Subcutaneous abdominal adipose tissue (tissue), 5 donors: ENCODE measurements around the gene CXCR6.

ENCODE experiments used
- H3K27ac ChIP-seq: one replicate; pipeline ENCODE4 v1.7.0; 2013; ENCODE audit warnings: low read depth, mild to moderate bottlenecking, inconsistent platforms, low read length, moderate library complexity
- H3K27me3 ChIP-seq, 5 donors: one replicate each; pipeline ENCODE4 v1.7.0; 2013; ENCODE audit warnings: low read length in 5 of 5, inconsistent platforms in 1 of 5; ENCODE audit not compliant: control insufficient read depth in 5 of 5, insufficient read depth in 4 of 5
- H3K36me3 ChIP-seq, 5 donors: one replicate each; pipeline ENCODE4 v1.7.0; 2013; ENCODE audit warnings: low read length in 5 of 5; ENCODE audit not compliant: control insufficient read depth in 5 of 5, insufficient read depth in 5 of 5
- H3K4me1 ChIP-seq, 5 donors: one replicate each; pipeline ENCODE4 v1.7.0; 2013; ENCODE audit warnings: low read length in 5 of 5, mild to moderate bottlenecking in 3 of 5, moderate library complexity in 1 of 5; ENCODE audit not compliant: control insufficient read depth in 5 of 5, insufficient read depth in 5 of 5
- H3K4me3 ChIP-seq, 5 donors: one replicate each; pipeline ENCODE4 v1.7.0; 2013; ENCODE audit warnings: low read length in 5 of 5, low read depth in 1 of 5
- H3K9ac ChIP-seq, 5 donors: one replicate each; pipeline ENCODE4 v1.7.0; 2013; ENCODE audit warnings: low read length in 5 of 5, mild to moderate bottlenecking in 4 of 5, moderate library complexity in 3 of 5
- H3K9me3 ChIP-seq, 5 donors: one replicate each; pipeline ENCODE4 v1.7.0; 2013; ENCODE audit warnings: low read length in 5 of 5; ENCODE audit not compliant: control insufficient read depth in 5 of 5
- donor health status: healthy.
- donor health status: healthy.
- donor health status: healthy.
- donor health status: healthy.
- donor health status: healthy.

CXCR6 gene

DNA sequence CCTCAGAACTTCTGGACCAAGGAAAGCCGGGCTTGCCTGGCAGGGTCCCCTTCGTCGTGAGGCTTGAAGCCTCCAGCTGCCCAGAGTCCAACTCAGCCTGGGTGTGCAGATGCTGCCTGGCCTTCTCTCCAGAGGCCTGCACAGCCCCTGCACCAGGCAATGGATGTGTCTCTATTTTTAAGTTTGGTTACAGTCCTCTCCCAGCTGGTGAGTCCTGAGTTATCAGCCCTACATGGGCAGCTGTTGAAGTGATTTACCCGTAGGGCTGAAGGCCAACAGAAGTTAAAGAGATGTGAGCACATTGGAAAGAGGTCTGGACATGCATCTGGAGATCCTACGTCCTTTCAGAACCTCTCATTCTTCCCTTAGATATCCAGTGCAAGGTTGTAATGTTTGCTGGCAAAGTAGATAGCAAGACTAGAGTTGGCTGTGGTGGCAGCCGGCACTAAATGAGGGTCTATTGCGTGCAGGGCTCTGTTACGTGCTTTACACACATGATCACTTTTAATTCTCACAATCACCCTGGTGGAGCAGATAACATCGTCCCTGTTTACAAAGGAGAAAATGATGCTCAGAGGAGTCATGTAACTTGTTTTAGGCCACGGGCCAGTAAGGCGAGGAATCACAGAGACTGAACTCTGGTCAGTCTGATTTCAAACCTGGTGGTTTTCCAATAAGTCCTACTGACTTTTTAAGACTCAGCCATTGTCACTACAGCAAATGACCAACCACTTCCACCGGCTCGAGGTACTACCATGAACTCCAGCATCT lies 42.5 kb downstream of the CXCR6 start:
- Histone ChIP-seq H3K36me3 (peaks cover 17 to 46% (median 36%) of the 10 kb centered on the region in 5 donors), H3K27ac (peak overlapping the region; percentile 35), H3K27me3 (no peaks in the 10 kb centered on the region), H3K9me3 (no peaks in the 10 kb centered on the region), H3K4me3 (no peak overlapping the region), H3K4me1 (peaks cover 10 to 47% (median 33%) of the 10 kb centered on the region in 5 donors), H3K9ac (peak overlapping the region in 1 of 5 donors; percentile 24)

DNA sequence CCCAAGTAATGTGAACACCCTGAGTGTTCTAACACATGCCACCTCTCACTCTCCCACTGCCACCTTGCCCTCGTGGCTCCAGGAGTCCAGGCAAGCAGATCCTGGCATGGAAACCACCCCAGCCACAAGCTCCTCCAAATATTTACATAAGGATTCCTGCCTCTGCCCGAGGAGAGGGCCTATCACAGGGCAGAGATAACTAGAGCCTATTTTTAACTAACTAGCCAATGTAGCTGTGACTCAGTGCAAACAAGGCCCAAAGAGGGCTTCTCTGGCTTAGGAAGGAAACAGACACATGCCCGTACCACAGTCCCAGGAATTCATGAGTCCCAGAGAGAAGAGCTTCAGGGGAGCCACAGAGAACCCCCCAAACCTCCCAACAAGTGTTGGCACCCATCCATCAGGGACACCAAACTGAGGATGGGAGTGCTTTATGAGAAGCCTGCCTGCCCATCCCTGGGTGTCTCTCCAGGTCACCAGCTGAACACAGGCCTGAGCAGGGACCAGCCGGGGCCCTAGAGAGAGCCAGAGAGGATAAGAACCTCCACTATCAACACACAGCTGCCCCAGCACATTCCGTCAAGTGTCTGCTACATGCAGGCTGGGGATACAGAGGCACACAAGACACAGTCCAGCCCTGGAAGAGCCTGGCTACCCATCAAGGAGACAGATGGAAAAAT lies 43.2 kb downstream of the CXCR6 start:
- H3K9ac ChIP-seq: no peak overlapping the region
- no peaks in the 10 kb centered on the region for H3K27me3 ChIP-seq
- peaks cover 11 to 38% (median 29%) of the 10 kb centered on the region in 5 donors for H3K36me3 ChIP-seq
- no peak overlapping the region for H3K4me3 ChIP-seq
- peaks cover 10 to 47% (median 35%) of the 10 kb centered on the region in 5 donors for H3K4me1 ChIP-seq
- peak overlapping the region; percentile 35 for H3K27ac ChIP-seq
- no peaks in the 10 kb centered on the region for H3K9me3 ChIP-seq

DNA sequence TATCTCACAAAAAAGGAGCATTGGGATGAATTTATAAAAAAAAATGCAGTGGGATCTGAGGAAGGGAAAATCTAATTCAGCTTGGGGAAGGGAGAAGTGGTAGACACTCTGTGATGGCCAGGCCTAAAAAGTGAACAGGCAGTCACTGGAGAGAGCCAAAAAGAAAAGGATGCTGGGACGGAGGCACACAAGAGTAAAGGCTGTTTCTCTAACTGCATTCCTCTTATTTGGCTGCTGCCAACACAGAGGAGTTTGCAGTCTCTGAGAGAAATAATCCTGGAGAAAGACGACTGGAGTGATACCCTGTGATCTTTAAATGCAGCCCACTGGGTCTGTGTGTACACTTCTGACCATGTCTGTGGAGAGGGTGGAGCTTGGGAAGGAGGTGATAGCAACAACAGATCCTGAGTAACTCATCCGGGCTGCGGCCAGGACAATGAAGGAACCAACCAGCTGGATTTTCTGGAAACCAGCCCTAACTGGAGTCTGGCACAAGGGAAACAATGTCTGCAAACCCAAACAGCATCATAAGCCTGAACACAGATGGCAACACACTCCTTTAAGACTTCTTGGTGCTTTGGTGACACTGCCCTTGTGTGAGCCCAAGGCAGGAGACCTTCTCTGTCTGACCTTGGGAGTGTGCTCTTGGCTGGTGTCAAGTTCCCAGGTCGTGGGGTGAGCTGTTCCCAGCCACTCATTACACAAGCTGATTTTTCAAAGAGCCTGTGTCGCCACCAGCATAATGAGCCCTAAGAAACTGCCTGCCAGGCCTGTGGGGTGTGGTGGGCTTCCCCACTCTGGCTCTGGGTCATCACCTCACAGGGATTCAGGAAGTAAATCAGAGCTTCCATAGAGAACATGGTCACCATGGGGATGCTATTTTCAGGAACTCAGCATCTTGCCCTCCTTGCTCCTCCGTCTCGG lies 44.4 kb downstream of the CXCR6 start:
- no peaks in the 10 kb centered on the region for H3K9me3 ChIP-seq
- no peaks in the 10 kb centered on the region for H3K27me3 ChIP-seq
- peaks cover 13 to 57% (median 43%) of the 10 kb centered on the region in 5 donors for H3K4me1 ChIP-seq
- H3K9ac ChIP-seq: peak overlapping the region in 4 of 5 donors; percentile 15 to 28 (median 22)
- H3K4me3 ChIP-seq: no peak overlapping the region
- peaks cover under 1 to 26% (median 18%) of the 10 kb centered on the region in 5 donors for H3K36me3 ChIP-seq
- H3K27ac ChIP-seq: peak overlapping the region; percentile 54

DNA sequence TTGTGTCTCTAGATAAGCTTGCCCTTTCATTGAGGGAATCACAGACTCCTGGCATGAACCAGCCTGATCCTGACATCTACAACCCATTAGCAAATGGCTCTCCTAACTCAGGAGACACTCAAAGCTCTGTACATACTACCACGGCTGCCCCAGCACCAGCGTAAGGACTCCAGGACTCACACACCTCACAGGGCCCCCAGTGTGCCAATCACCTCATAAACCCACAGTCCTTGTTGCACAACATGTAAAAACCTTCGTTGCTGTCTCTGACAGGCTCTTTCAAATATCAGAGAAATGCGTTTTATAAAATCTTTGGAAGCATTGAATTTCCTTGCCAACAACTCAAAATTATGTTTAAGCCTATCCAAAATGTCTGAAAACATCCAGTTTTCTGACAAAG lies 45.1 kb downstream of the CXCR6 start:
- Histone ChIP-seq H3K36me3 (peaks cover 0 to 19% (median 10%) of the 10 kb centered on the region in 5 donors), H3K27ac (peak overlapping the region; percentile 54), H3K9me3 (no peaks in the 10 kb centered on the region), H3K4me1 (peaks cover 13 to 64% (median 48%) of the 10 kb centered on the region in 5 donors), H3K9ac (peak overlapping the region in 1 of 5 donors; percentile 15), H3K4me3 (no peak overlapping the region), H3K27me3 (no peaks in the 10 kb centered on the region)

DNA sequence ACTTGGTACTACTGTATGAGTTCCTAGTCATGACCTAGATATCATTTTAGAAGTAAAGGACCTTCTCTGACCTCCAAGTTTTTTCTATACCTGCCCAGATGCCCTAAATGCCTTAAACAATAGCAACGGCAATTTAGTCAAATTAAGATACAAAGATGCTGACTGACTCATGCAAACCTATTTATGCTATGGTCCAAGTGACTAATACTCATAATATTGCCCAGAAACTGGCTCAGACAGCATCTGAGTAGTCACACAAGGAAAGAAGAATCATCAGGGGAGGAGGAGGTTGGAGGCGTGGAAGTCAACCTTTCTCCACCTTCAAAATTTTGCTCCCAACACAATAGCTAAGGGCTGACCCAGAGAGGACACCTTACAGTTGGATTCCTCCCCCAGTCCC lies 45.5 kb downstream of the CXCR6 start:
- Histone ChIP-seq H3K4me1 (peaks cover 13 to 64% (median 48%) of the 10 kb centered on the region in 5 donors), H3K9ac (no peak overlapping the region), H3K4me3 (no peak overlapping the region), H3K36me3 (peaks cover 0 to 15% (median 7%) of the 10 kb centered on the region in 5 donors), H3K9me3 (no peaks in the 10 kb centered on the region), H3K27ac (peak overlapping the region; percentile 54), H3K27me3 (no peaks in the 10 kb centered on the region)

DNA sequence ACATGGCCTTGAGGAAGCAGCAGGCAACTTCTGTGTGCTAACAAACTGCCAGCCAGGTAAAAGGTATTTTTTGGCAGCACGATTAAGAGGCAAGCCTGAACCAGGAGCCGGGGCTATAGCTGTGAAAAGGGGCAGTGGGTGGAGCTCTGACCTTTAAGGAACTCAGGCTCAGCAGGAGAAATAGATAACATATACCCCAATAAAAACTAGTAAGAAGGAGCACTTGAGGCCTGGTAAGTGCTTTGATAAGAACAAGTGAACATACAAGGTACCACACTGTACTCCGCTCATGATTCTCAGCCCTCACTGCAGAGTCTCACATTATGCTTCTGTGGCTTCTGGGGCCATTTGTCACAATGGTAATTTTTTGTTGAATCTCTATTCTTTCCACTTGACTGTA lies 46.9 kb downstream of the CXCR6 start:
- Histone ChIP-seq H3K9ac (no peak overlapping the region), H3K27me3 (no peaks in the 10 kb centered on the region), H3K27ac (no peak overlapping the region), H3K4me3 (no peak overlapping the region), H3K4me1 (peaks cover 12 to 69% (median 53%) of the 10 kb centered on the region in 5 donors), H3K9me3 (no peaks in the 10 kb centered on the region), H3K36me3 (peaks cover 0 to under 1% (median 0%) of the 10 kb centered on the region in 5 donors)

DNA sequence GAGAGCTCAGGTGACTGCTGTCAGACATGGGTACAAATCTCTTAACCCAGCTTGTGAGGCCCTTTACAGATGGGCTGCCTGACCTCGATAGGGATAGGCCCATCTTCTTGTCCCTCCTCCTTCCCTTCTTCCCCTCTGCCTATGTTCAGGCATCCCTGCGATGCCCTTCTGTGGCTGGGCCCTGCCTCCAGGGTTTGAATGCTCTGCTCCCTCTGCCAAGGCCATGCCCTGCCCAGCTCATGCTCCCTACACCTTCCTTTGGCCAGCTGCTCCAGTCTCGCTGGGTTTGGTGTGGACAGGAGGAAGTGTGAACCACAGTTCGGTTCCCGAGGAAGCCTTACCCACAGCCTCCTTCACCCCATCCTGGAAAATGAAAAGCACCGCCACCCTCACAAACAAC lies 48.1 kb downstream of the CXCR6 start:
- Histone ChIP-seq H3K4me1 (peaks cover 16 to 66% (median 50%) of the 10 kb centered on the region in 5 donors), H3K36me3 (no peaks in the 10 kb centered on the region), H3K9me3 (no peaks in the 10 kb centered on the region), H3K27me3 (no peaks in the 10 kb centered on the region), H3K4me3 (no peak overlapping the region), H3K27ac (peak overlapping the region; percentile 12), H3K9ac (no peak overlapping the region)

DNA sequence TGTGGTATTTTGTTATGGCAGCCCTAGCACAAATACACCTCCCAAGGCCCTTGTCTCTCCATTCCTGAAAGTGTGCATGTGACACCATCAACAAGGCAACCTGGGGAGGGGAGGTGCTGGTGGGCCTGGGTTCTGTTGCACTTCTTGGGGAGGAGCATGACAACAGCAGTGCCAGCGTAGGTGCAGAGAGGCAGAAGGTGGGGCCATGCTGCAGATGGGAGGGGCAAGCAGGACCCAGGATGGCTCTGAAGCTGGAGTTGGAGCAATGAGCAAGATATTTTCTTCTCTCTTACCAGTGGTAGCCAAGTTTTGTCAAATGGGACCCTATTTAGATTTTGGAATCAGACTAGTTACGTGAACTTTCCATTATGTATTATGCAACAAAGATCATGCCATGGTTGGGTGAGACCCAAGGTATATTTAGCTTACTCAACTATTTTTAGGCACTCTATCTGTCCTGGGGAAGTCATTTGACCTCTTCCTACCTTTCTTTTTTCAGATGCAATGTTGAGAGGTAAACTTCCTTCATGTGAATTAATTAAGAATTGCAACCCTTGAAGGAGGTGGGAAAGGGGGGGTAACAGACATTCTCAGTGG lies 49.0 kb downstream of the CXCR6 start:
- no peaks in the 10 kb centered on the region for H3K9me3 ChIP-seq
- no peaks in the 10 kb centered on the region for H3K36me3 ChIP-seq
- peaks cover 17 to 60% (median 47%) of the 10 kb centered on the region in 5 donors for H3K4me1 ChIP-seq
- H3K27ac ChIP-seq: peak overlapping the region; percentile 12
- no peak overlapping the region for H3K4me3 ChIP-seq
- H3K27me3 ChIP-seq: no peaks in the 10 kb centered on the region
- no peak overlapping the region for H3K9ac ChIP-seq

DNA sequence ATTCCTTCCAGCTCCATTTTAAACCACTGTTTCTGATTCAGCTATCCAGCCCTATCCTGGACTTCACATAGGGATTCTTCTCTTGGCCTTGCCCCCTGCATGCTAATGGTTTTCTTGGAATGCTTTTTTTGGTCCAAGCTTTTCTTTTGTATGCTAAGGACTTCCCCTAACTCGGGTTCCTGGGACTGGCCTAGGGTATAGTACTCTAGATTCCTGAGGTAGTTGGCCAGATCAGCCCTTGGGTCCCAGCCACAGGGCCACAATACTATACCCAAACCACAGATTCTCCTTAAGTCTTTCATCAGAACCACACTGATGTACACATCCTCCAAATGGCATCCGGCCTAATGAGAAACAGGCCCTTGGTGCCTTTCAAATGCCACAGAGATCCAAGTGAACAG lies 49.6 kb downstream of the CXCR6 start:
- Histone ChIP-seq H3K4me3 (no peak overlapping the region), H3K36me3 (no peaks in the 10 kb centered on the region), H3K27ac (peak overlapping the region; percentile 12), H3K4me1 (peaks cover 12 to 54% (median 41%) of the 10 kb centered on the region in 5 donors), H3K9ac (no peak overlapping the region), H3K27me3 (no peaks in the 10 kb centered on the region), H3K9me3 (no peaks in the 10 kb centered on the region)
